GM18505 (cell line): ENCODE results near the gene HOPX.
"Not testable (repeated sequence)": the region's sequence is repeated elsewhere in the genome, so short reads cannot be mapped to it uniquely, and the experiment has no call there.

ENCODE experiments used
- ATAC-seq: cut with Tn5 transposase; IDR thresholded peaks from one replicate; pipeline ENCODE4 v1.9.1; 2021; ENCODE audit not compliant: unreplicated experiment
- POLR2A ChIP-seq: IDR thresholded peaks from 4 replicates; pipeline ENCODE4 v1.6.1; 2011; ENCODE audit warnings: borderline replicate concordance; ENCODE audit not compliant: insufficient read depth, insufficient read length; ENCODE audit errors: extremely low read depth

The HOPX gene

GRCh38 chr4:56696056-56696455 lies 15.0 kb upstream of the HOPX start:
- no peak for ATAC-seq
- TF ChIP-seq POLR2A, result no peak

GRCh38 chr4:56693476-56693875 lies 12.4 kb upstream of the HOPX start:
- ATAC-seq, result not testable (repeated sequence)

- no peak for ATAC-seq
- TF ChIP-seq POLR2A, result no peak
Observed at GRCh38 chr4:56692576-56692975, 11.5 kb upstream of the HOPX start.

GRCh38 chr4:56691425-56691824 lies 10.3 kb upstream of the HOPX start:
- no peak for ATAC-seq
- TF ChIP-seq POLR2A, result no peak

- TF ChIP-seq POLR2A, result no peak
- ATAC-seq, result no peak
Observed at GRCh38 chr4:56690393-56690792, 9.3 kb upstream of the HOPX start.

- no peak for TF ChIP-seq POLR2A
- no peak for ATAC-seq
Observed at GRCh38 chr4:56689201-56689969, 8.3 kb upstream of the HOPX start.

GRCh38 chr4:56688094-56688647 lies 7.1 kb upstream of the HOPX start:
- ATAC-seq, result no peak

GRCh38 chr4:56686537-56687231 lies 5.6 kb upstream of the HOPX start:
- no peak for ATAC-seq

More at GRCh38 chr4:56688094-56688647, 7.1 kb upstream of the HOPX start:
- no peak for TF ChIP-seq POLR2A

GRCh38 chr4:56684320-56685050 lies 3.4 kb upstream of the HOPX start:
- no peak for TF ChIP-seq POLR2A
- no peak for ATAC-seq

More at GRCh38 chr4:56686537-56687231, 5.6 kb upstream of the HOPX start:
- no peak for TF ChIP-seq POLR2A

- ATAC-seq, result no peak
- no peak for TF ChIP-seq POLR2A
Observed at GRCh38 chr4:56683455-56683854, 2.4 kb upstream of the HOPX start.

GRCh38 chr4:56681853-56682525 lies 893 bp upstream of the HOPX start:
- no peak for TF ChIP-seq POLR2A
- ATAC-seq, result no peak

GRCh38 chr4:56680266-56680665 lies 830 bp downstream of the HOPX start:
- no peak for TF ChIP-seq POLR2A
- ATAC-seq, result no peak

GRCh38 chr4:56677711-56678110 lies 3.4 kb downstream of the HOPX start:
- no peak for TF ChIP-seq POLR2A
- no peak for ATAC-seq
